Measurements from ENCODE around the gene CD151. TPM values are rescaled to one million over a fixed set of nuclear protein-coding genes. Genes with fewer than 3 reads are reported as not detected.

The CD151 gene
- total RNA-seq, 2 experiments from 2014 or later = 45.9 to 46.5 TPM

GRCh38 chr11:866481-866880, 33.7 kb downstream of the CD151 start:
- POLR2A ChIA-PET = interaction anchor here (1.0 kb wide), 1 partner anchor 9 kb away, joined by 4 read pairs; no protein-coding TSS in a partner anchor
- ATAC-seq (no peak), DNase-seq (no peak)
- no peak for TF ChIP-seq CTCF (IDR thresholded peaks at IDR 0.05)
- H3K27ac Mint-ChIP-seq = no peak overlapping the region
- CTCF ChIA-PET = no interaction called here
- no peaks in the 10 kb centered on the region for H3K27me3 Mint-ChIP-seq
- intact Hi-C loops (cut with micrococcal nuclease) = no loop called here
- H3K9me3 Mint-ChIP-seq = no peaks in the 10 kb centered on the region
- H3K36me3 Mint-ChIP-seq (ENCODE audit: low read depth) = no peaks in the 10 kb centered on the region
- no peaks in the 10 kb centered on the region for H3K4me1 Mint-ChIP-seq (ENCODE audit: low read depth)
- H3K4me3 Mint-ChIP-seq = no peak overlapping the region

GRCh38 chr11:867856-868358, 35.2 kb downstream of the CD151 start:
- H3K27ac Mint-ChIP-seq = no peak overlapping the region
- no peaks in the 10 kb centered on the region for H3K36me3 Mint-ChIP-seq (ENCODE audit: low read depth)

GRCh38 chr11:868394-868793, 35.6 kb downstream of the CD151 start:
- H3K27me3 Mint-ChIP-seq = no peaks in the 10 kb centered on the region
- intact Hi-C loops (cut with micrococcal nuclease) = no loop called here
- H3K4me1 Mint-ChIP-seq (ENCODE audit: low read depth) = no peaks in the 10 kb centered on the region
- ChIA-PET CTCF (no interaction called here), POLR2A (no interaction called here)
- no peak for TF ChIP-seq CTCF (IDR thresholded peaks at IDR 0.05)
- no peak overlapping the region for H3K27ac Mint-ChIP-seq
- no peak overlapping the region for H3K4me3 Mint-ChIP-seq
- ATAC-seq = no peak
- H3K9me3 Mint-ChIP-seq = no peaks in the 10 kb centered on the region
- no peaks in the 10 kb centered on the region for H3K36me3 Mint-ChIP-seq (ENCODE audit: low read depth)
- DNase-seq = no peak

More at GRCh38 chr11:867856-868358, 35.2 kb downstream of the CD151 start:
- ChIA-PET POLR2A (no interaction called here), CTCF (interaction anchor here (0.7 kb wide), 1 partner anchor 12 kb away, joined by 3 read pairs; no protein-coding TSS in a partner anchor)
- no peak overlapping the region for H3K4me3 Mint-ChIP-seq
- H3K27me3 Mint-ChIP-seq = no peaks in the 10 kb centered on the region
- ATAC-seq (no peak), DNase-seq (no peak)
- TF ChIP-seq CTCF (IDR thresholded peaks at IDR 0.05) = no peak
- no peaks in the 10 kb centered on the region for H3K9me3 Mint-ChIP-seq
- H3K4me1 Mint-ChIP-seq (ENCODE audit: low read depth) = no peaks in the 10 kb centered on the region
- intact Hi-C loops (cut with micrococcal nuclease) = no loop called here

GRCh38 chr11:868802-869201, 36.0 kb downstream of the CD151 start:
- Mint-ChIP-seq H3K27me3 (no peaks in the 10 kb centered on the region), H3K4me1 (ENCODE audit: low read depth) (no peaks in the 10 kb centered on the region), H3K4me3 (no peak overlapping the region), H3K27ac (no peak overlapping the region), H3K9me3 (no peaks in the 10 kb centered on the region), H3K36me3 (ENCODE audit: low read depth) (peaks cover 1% of the 10 kb centered on the region)
- DNase-seq (no peak), ATAC-seq (no peak)
- intact Hi-C loops (cut with micrococcal nuclease) = no loop called here
- POLR2A ChIA-PET = no interaction called here
- CTCF ChIA-PET = no interaction called here
- no peak for TF ChIP-seq CTCF (IDR thresholded peaks at IDR 0.05)

GRCh38 chr11:869399-870126, 36.8 kb downstream of the CD151 start:
- Mint-ChIP-seq H3K36me3 (ENCODE audit: low read depth) (peaks cover 6% of the 10 kb centered on the region), H3K27me3 (no peaks in the 10 kb centered on the region), H3K9me3 (no peaks in the 10 kb centered on the region), H3K4me3 (no peak overlapping the region), H3K4me1 (ENCODE audit: low read depth) (no peaks in the 10 kb centered on the region), H3K27ac (no peak overlapping the region)
- DNase-seq (no peak), ATAC-seq (no peak)
- intact Hi-C loops (cut with micrococcal nuclease) = no loop called here
- POLR2A ChIA-PET = interaction anchor here (0.5 kb wide), 1 partner anchor 25 kb away, joined by 3 read pairs; no protein-coding TSS in a partner anchor
- CTCF ChIA-PET = no interaction called here
- no peak for TF ChIP-seq CTCF (IDR thresholded peaks at IDR 0.05)
